HCT116 (cell line): ENCODE measurements around the gene SGCA. TPM values are rescaled to one million over a fixed set of nuclear protein-coding genes. Genes with fewer than 3 reads are reported as not detected.
A peak's percentile ranks its signal among the peaks of the same experiment; 100 is the strongest.

ENCODE experiments used
- ATAC-seq: fragments of 200-7000 bp; cut with Tn5 transposase; 2 replicates; pipeline ENCODE4 v1.9.1; 2020; ENCODE audit warnings: mild to moderate bottlenecking, moderate library complexity
- BruUV-seq: library from RNA; stranded (reverse); fragments of 400-500 nt; replicated peaks from 2 replicates; lab custom pipeline; 2021; lab: Mats Ljungman, UMichigan
- CTCF ChIA-PET: fragments of 300-600 bp; sonication (Branson Sonifier 250); formaldehyde crosslinking; loops from one replicate; lab custom pipeline; 2021; ENCODE audit warnings: antibody characterized with exemption; lab: Charles Lee
- POLR2A ChIA-PET: fragments of 300-600, 350-600 bp; sonication (Branson Sonifier 250); formaldehyde crosslinking; loops from one replicate; lab custom pipeline; 2021; ENCODE audit warnings: antibody characterized with exemption; lab: Charles Lee
- RAD21 ChIA-PET, 2 experiments: fragments of 300-600 bp; sonication (Branson Sonifier 250); formaldehyde crosslinking; loops; one replicate each; lab custom pipeline; 2023; ENCODE audit warnings: low total read pairs in 2 of 2; ENCODE audit not compliant: uncharacterized antibody in 2 of 2, unreplicated experiment in 2 of 2, low non-redundant PET in 1 of 2; lab: Charles Lee
- DNase-seq: peaks from one replicate; pipeline ENCODE4 v3.0.0-alpha.2; 2010; ENCODE audit warnings: low read depth, low spot score
- H2AFZ ChIP-seq: fragments of 200-600 bp; shearing (Covaris generic), sonication (generic); 2 replicates; pipeline ENCODE4 v1.6.1; 2017; ENCODE audit warnings: low read depth, mixed run types, mixed read lengths, antibody characterized with exemption, low read length; ENCODE audit not compliant: poor library complexity, severe bottlenecking
- H3K27ac ChIP-seq: 2 replicates; pipeline ENCODE4 v1.5.1; 2012; ENCODE audit warnings: low read depth, low read length
- H3K27me3 ChIP-seq: fragments of 200-600 bp; sonication (generic); 2 replicates; pipeline ENCODE4 v1.6.1; 2016; ENCODE audit warnings: mixed run types, low read length, mixed read lengths; ENCODE audit not compliant: insufficient read depth
- H3K36me3 ChIP-seq, 2 experiments: fragments of 200-500 bp in 1 of 2; fragments of 200-600 bp in 1 of 2; sonication (Bioruptor generic) in 1 of 2; sonication (generic) in 1 of 2; 2 replicates each; pipeline versions ENCODE4 v1.5.1 to v1.6.1; 2014 to 2016; ENCODE audit warnings: low read length in 2 of 2, inconsistent platforms in 1 of 2, mixed read lengths in 1 of 2, mixed run types in 1 of 2; ENCODE audit not compliant: insufficient read depth in 2 of 2, control insufficient read depth in 1 of 2
- H3K4me1 ChIP-seq, 2 experiments: fragments of 200-600 bp in 1 of 2; sonication (generic) in 1 of 2; 2 replicates each; pipeline versions ENCODE4 v1.5.1 to v1.6.1; 2012 to 2017; ENCODE audit warnings: low read length in 2 of 2, inconsistent platforms in 1 of 2, mild to moderate bottlenecking in 1 of 2, mixed read lengths in 1 of 2, mixed run types in 1 of 2, moderate library complexity in 1 of 2; ENCODE audit not compliant: insufficient read depth in 2 of 2, control insufficient read depth in 1 of 2
- H3K4me2 ChIP-seq: fragments of 200-600 bp; sonication (generic); 2 replicates; pipeline ENCODE4 v1.6.1; 2017; ENCODE audit warnings: mixed run types, low read length, mixed read lengths
- H3K4me3 ChIP-seq, 2 experiments: fragments of 200-600 bp in 1 of 2; sonication (generic) in 1 of 2; replicated peaks in 1 of 2; 2 replicates each; pipeline ENCODE4 v1.5.1; 2011 to 2016; ENCODE audit warnings: low read length in 2 of 2, control low read depth in 1 of 2, low read depth in 1 of 2, mild to moderate bottlenecking in 1 of 2, mixed read lengths in 1 of 2, mixed run types in 1 of 2
- H3K79me2 ChIP-seq: fragments of 200-600 bp; sonication (generic); 2 replicates; pipeline ENCODE4 v1.6.1; 2017; ENCODE audit warnings: mild to moderate bottlenecking, mixed run types, low read length, moderate library complexity, mixed read lengths; ENCODE audit not compliant: insufficient read depth
- H3K9ac ChIP-seq: fragments of 200-600 bp; sonication (generic); 2 replicates; pipeline ENCODE4 v1.6.1; 2016; ENCODE audit warnings: low read length, mixed read lengths
- H3K9me2 ChIP-seq: fragments of 200-600 bp; sonication (generic), shearing (Covaris generic); 2 replicates; pipeline ENCODE4 v1.6.1; 2017; ENCODE audit warnings: mixed run types, mild to moderate bottlenecking, moderate library complexity; ENCODE audit not compliant: insufficient read depth
- H3K9me3 ChIP-seq, 2 experiments: fragments of 200-500 bp in 1 of 2; fragments of 200-600 bp in 1 of 2; sonication (Bioruptor generic) in 1 of 2; sonication (generic) in 1 of 2; 2 replicates each; pipeline ENCODE4 v1.6.1; 2014 to 2017; ENCODE audit warnings: low read length in 2 of 2, mixed read lengths in 2 of 2, inconsistent platforms in 1 of 2, low read depth in 1 of 2, mild to moderate bottlenecking in 1 of 2, mixed run types in 1 of 2, moderate library complexity in 1 of 2; ENCODE audit not compliant: control insufficient read depth in 1 of 2, insufficient read depth in 1 of 2
- H4K20me1 ChIP-seq: fragments of 200-600 bp; sonication (generic), shearing (Covaris generic); 2 replicates; pipeline ENCODE4 v1.6.1; 2017; ENCODE audit warnings: mixed run types, mild to moderate bottlenecking, moderate library complexity; ENCODE audit not compliant: insufficient read depth
- ATF3 ChIP-seq: IDR thresholded peaks from 2 replicates; pipeline ENCODE4 v1.6.1; 2012
- CBX3 ChIP-seq: IDR thresholded peaks from 2 replicates; pipeline ENCODE4 v1.6.1; 2012; ENCODE audit warnings: low read depth
- EGR1 ChIP-seq: IDR thresholded peaks from 2 replicates; pipeline ENCODE4 v1.6.1; 2012; ENCODE audit warnings: low read depth
- JUND ChIP-seq: IDR thresholded peaks from 2 replicates; pipeline ENCODE4 v1.6.1; 2012
- POLR2A ChIP-seq: IDR thresholded peaks from 2 replicates; pipeline ENCODE4 v1.7.0; 2011; ENCODE audit warnings: borderline replicate concordance; ENCODE audit not compliant: insufficient read depth, insufficient read length; ENCODE audit errors: extremely low read depth
- POLR2AphosphoS5 ChIP-seq: IDR thresholded peaks from 2 replicates; pipeline ENCODE4 v1.6.1; 2011; ENCODE audit warnings: mild to moderate bottlenecking, low read depth, low read length, moderate library complexity
- SP1 ChIP-seq: IDR thresholded peaks from 2 replicates; pipeline ENCODE4 v1.6.1; 2012; ENCODE audit warnings: low read depth
- ZFX ChIP-seq: fragments of 450-650 bp; IDR thresholded peaks from 2 replicates; pipeline ENCODE4 v1.6.1; 2017
- intact Hi-C: fragments of 100-400 bp; cut with micrococcal nuclease; formaldehyde crosslinking; loops from 2 replicates; pipeline ENCODE4 v1.10.0; 2022
- total RNA-seq: library from RNA; stranded (reverse); gene quantifications from one replicate; pipeline ENCODE4 v1.2.1, GENCODE V29; 2021; ENCODE audit not compliant: unreplicated experiment

SGCA gene
- total RNA-seq, 1 experiment from 2014 or later, result 0.37 TPM

GRCh38 chr17:50123649-50124349 is 42.0 kb upstream of the SGCA start:
- Histone ChIP-seq H3K4me3 (peak overlapping the region; percentile 37 to 49), H4K20me1 (no peaks in the 10 kb centered on the region), H3K79me2 (no peaks in the 10 kb centered on the region), H3K36me3 (no peaks in the 10 kb centered on the region), H3K9me3 (no peaks in the 10 kb centered on the region), H3K4me1 (peaks cover 9 to 22% of the 10 kb centered on the region in 2 experiments; a peak in 3 of 4 replicates), H3K9me2 (no peaks in the 10 kb centered on the region), H3K27ac (peak overlapping the region; percentile 34), H2AFZ (peak overlapping the region; percentile 63), H3K9ac (peak overlapping the region; percentile 53), H3K27me3 (peaks cover 6% of the 10 kb centered on the region; the same call in 1 of the 2 replicates), H3K4me2 (peak overlapping the region; percentile 75)
- POLR2A ChIA-PET, result interaction anchor here (1.3 to 2.1 kb wide), 2 partner anchors 12 to 28 kb away, joined by 3 to 8 read pairs; no protein-coding TSS in a partner anchor
- intact Hi-C loops, result no loop called here
- peak; percentile 73; the same call in 1 of the 2 replicates for TF ChIP-seq ZFX
- peak; percentile 60 for TF ChIP-seq POLR2AphosphoS5
- no peak for TF ChIP-seq ATF3
- TF ChIP-seq SP1, result no peak
- no peak for TF ChIP-seq CBX3
- TF ChIP-seq EGR1, result no peak
- TF ChIP-seq JUND, result no peak
- peak; percentile 63 for TF ChIP-seq POLR2A
- ATAC-seq (peak; percentile 72), DNase-seq (no peak)
- RAD21 ChIA-PET, result interaction anchor here in 1 of 2 experiments (0.6 kb wide), 1 partner anchor 31 kb away, joined by 7 read pairs; no protein-coding TSS in a partner anchor
- CTCF ChIA-PET, result interaction anchor here (0.9 to 2.2 kb wide), 8 partner anchors 9 to 46 kb away, joined by 3 to 14 read pairs (median 5); no protein-coding TSS in a partner anchor
- BruUV-seq, result TSS peak; percentile 74

- ATAC-seq (no peak), DNase-seq (no peak)
- Histone ChIP-seq H3K4me1 (peaks cover 9 to 22% of the 10 kb centered on the region in 2 experiments; a peak in 3 of 4 replicates), H3K27ac (no peak overlapping the region), H3K4me2 (no peak overlapping the region), H3K79me2 (no peaks in the 10 kb centered on the region), H3K9me3 (no peaks in the 10 kb centered on the region), H3K27me3 (no peaks in the 10 kb centered on the region), H4K20me1 (no peaks in the 10 kb centered on the region), H3K4me3 (no peak overlapping the region), H3K36me3 (no peaks in the 10 kb centered on the region), H3K9me2 (no peaks in the 10 kb centered on the region), H3K9ac (no peak overlapping the region), H2AFZ (no peak overlapping the region)
- POLR2A ChIA-PET, result no interaction called here
- intact Hi-C loops, result no loop called here
- no peak for TF ChIP-seq CBX3
- RAD21 ChIA-PET, result no interaction called here
- CTCF ChIA-PET, result no interaction called here
- no TSS peak for BruUV-seq
Measured at GRCh38 chr17:50125420-50125997, 40.3 kb upstream of the SGCA start.
